B cell (primary cell): ENCODE data around the gene PTPN22.

Experiments used
- EZH2 ChIP-seq: IDR thresholded peaks from 2 replicates; pipeline ENCODE4 v1.6.1; 2012; ENCODE audit warnings: borderline replicate concordance, low read depth, mild to moderate bottlenecking, moderate library complexity, low read length; ENCODE audit not compliant: insufficient read depth, poor library complexity, severe bottlenecking
- TF ChIP-seq, protein P1 (sequence below): fragments of 200-600 bp; IDR thresholded peaks from one replicate; pipeline ENCODE4 v1.8.0; 2022; ENCODE audit warnings: antibody characterized with exemption, mild to moderate bottlenecking

DNA sequence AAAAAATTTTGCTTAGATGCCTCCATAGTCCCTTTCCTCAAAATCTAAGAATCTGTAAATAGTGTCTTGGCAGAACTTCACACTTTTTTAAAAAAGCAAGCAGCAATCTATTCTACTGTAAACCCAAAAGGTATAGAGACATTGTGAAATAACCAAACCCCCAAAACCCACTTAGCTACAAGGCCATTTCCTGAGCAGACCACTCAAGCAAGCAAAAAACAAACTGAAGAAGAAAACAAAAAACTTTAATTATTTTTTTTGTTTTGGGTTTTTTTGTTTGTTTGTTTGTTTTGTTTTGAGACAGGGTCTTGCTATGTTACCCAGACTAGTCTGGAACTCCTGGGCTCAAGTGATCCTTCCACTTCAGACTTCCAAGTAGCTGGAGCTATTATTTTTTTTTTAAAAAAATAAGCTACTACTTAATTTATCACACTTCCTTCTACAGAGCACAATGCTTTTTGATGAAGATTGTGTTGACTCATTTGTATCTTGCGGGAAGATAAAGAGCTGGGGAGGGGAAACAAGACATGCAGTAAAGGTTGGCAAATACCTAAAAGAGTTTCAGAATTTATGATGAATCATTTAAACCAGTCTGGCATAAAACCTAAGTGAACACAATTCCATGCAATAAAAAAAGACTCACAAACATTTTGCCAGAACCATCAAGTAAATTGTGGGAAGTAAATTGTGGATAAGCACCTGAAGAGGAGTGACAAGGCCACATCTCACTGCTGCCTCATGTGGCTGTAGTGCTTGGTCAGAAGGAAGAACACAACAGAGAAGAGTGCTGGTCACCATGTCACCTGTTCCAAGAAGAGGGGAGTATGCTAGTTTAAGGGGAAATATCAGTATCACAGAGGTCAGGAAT, 2.7 kb upstream of the PTPN22 start:
- TF ChIP-seq, protein P1, sequence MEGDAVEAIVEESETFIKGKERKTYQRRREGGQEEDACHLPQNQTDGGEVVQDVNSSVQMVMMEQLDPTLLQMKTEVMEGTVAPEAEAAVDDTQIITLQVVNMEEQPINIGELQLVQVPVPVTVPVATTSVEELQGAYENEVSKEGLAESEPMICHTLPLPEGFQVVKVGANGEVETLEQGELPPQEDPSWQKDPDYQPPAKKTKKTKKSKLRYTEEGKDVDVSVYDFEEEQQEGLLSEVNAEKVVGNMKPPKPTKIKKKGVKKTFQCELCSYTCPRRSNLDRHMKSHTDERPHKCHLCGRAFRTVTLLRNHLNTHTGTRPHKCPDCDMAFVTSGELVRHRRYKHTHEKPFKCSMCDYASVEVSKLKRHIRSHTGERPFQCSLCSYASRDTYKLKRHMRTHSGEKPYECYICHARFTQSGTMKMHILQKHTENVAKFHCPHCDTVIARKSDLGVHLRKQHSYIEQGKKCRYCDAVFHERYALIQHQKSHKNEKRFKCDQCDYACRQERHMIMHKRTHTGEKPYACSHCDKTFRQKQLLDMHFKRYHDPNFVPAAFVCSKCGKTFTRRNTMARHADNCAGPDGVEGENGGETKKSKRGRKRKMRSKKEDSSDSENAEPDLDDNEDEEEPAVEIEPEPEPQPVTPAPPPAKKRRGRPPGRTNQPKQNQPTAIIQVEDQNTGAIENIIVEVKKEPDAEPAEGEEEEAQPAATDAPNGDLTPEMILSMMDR: no peak
- no peak for TF ChIP-seq EZH2
